NCI-H1105 treated with DMSO at 0.1 percent for 48 hours (cell line): ENCODE measurements around the gene UBE2L5.
"Not testable (repeated sequence)": the region's sequence is repeated elsewhere in the genome, so short reads cannot be mapped to it uniquely, and the experiment has no call there.

Source experiments
- DNase-seq: peaks from one replicate; lab custom pipeline; 2025; lab: John Stamatoyannopoulos, UW

UBE2L5 gene

DNA sequence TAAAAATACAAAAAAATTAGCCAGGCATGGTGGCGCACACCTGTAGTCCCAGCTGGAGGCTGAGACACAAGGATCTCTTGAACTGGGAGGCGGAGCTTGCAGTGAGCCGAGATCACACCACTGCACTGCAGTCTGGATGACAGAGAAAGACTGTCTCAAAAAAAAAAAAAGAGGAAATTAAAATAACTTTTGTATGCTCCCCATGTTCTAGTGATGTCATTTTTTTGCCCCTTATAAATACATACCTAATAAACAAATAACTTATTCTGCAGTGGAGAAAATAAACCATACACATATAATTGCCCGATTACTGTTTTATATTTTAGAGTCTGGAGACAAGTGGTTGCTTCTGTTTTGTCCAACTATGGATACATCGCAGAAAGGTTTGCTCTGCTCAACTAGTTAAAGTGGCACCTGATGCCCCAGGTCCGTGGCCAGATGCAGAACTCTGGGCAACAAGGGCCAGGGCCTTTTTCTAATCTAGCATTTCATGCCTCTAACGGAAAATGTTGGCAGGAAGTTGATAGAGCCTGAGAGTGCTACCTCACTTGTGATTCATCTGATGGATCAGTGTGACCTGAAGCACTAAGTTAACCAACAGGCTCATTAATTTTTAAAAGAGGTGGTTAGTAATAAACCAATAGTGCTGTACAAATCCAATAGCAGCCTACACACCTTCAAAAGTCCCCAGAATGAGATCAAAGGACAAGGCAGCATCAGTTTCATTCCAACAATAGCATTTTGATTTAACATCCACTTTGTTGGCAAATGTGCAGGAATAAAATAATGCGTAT, 18.8 kb downstream of the UBE2L5 start:
- DNase-seq: no peak

DNA sequence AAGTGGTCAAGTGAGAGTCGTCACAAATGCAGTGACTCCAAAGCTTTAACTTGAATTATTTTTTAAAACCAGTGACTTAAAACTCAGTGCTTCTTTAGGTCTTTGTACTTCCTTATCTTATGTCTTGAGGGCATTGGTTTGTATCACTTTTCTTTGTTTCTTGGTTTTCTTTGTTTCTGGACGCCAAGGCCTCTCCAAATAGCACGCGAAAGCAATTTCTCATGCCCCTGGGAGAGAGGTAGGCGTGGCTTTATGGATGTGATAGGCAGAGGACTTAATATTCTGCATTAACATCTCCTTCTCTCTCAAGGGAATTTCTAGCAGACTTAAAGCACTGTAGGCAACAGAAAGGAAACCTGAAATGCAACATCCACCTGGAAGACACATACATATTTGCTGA, 20.6 kb downstream of the UBE2L5 start:
- DNase-seq: no peak

GRCh38 chr13:30443491-30443890, 21.2 kb downstream of the UBE2L5 start:
- DNase-seq: not testable (repeated sequence)

- DNase-seq: no peak
Observed at GRCh38 chr13:30443957-30444404, 21.7 kb downstream of the UBE2L5 start.

DNA sequence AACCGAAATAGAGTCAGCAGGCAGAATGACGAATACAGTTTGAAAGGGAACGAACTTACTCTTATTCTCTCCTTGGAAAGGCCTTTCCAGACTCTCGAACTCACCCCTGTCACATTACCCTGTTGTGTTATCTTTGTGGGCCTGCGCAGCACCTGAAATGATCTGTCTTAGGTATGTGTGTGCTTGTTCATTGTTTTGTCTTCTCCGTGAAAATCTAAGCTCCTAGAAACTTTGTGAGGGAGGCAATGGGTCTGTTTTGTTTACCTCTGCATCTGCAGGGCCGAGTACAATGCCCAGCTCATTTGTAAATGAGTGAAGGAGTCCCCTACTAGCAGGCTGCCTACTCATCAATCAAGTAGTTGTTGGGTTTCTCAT, 23.8 kb downstream of the UBE2L5 start:
- DNase-seq: no peak

DNA sequence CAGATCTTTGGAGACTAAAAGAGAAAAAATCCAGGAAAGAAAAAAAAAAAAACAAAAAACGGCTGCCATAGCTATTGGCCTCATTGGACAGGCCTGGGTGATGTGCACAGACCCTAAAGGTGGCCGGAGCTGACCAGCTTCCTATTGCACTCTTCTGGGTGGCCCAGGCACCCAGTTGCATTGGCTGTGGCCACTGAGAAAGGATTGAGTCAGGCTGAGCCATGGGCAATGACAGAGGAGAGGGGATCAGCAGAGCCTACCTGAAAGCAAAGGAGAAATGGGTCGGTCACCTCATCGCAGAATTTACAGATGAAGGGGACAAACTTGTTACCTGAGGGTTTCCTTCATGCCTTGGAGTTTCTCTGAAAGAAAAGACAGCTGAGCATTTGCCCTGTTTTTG, 26.1 kb downstream of the UBE2L5 start:
- DNase-seq: no peak

DNA sequence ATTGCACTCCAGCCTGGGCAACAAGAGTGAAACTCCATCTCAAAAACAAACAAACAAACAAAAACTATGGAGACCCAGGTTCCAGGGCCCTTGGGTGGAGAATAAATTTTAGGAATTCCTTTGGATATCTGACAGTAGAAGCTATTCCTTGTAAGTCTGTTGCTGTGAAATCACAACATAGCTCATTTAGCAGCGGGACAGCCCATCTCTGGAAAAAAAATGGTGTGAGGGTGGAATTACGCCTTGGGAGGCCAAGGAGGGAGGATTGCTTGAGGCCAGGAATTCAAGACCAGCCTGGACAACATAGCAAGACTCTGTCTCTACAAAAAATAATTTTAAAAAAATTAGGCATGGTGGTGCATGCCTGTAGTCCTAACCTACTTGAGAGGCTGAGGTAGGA, 27.8 kb downstream of the UBE2L5 start:
- DNase-seq: no peak

GRCh38 chr13:30451476-30451875, 29.2 kb downstream of the UBE2L5 start:
- DNase-seq: not testable (repeated sequence)

- no peak for DNase-seq
Observed at GRCh38 chr13:30453727-30454126, 31.4 kb downstream of the UBE2L5 start.

DNA sequence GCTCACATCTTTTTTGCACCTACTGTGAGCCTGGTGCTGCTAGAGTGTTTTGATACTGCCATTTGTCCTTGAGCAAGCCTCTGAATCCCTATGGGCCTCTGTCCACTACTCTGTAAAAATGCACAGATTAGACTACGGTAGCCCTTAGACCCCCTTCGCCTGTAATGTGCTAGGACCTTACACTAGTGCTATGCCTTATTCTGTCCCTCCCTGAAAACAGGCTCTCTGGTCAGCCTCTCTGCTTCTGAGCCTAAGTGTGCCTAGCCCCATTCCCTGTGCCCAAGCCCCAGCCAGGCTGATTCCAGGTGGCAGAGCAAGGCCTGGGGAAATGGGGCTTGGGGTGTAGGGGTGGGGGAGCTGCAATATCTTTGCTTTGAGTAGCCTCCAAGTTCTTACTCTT, 32.7 kb downstream of the UBE2L5 start:
- DNase-seq: no peak

DNA sequence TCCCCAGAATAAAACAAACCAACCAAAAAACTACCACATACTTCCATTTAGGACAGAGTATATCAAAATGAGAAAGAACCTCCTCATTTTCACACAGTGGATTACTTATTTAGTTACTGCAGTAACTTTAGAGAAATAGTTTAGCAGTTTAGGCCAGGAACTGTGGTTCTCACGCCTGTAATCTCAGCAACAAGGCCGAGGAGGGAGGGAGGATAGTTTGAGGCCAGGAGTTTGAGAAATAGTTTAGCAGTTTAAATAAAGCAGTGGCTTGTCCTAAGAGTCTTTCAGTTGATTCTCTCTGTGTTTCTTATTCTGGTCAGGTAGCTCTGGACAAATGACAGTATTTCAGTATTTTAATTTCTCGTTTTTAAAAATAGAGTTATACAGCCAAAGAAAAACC, 34.0 kb downstream of the UBE2L5 start:
- no peak for DNase-seq

DNA sequence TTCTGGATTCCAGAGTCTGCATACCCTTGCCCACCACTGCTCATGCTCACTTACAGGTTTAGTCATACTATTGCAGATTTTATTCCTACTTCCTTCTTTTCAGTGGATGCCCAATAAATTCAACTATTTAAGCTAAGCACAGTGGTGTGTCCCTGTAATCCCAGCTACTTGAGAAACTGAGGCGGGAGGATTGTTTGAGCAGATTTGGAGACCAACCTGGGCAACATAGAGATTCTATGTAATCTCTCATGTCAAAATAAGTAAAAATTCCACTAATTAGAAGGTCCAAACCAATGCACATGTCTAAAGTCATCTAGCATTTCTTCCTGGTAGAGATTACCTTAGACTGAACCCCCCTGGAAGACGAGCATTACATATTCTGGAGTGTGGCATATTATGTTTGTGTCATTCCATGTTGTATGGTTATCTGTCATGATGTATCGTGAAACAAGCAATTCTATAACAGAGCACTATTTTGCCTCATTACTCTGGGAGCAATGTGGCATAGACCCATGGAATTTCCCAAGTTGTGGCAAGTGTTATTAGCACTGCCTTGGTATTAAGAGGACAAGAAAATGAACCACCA, 35.1 kb downstream of the UBE2L5 start:
- no peak for DNase-seq

- DNase-seq: peak; percentile 3
Observed at GRCh38 chr13:30461279-30462066, 39.2 kb downstream of the UBE2L5 start.

DNA sequence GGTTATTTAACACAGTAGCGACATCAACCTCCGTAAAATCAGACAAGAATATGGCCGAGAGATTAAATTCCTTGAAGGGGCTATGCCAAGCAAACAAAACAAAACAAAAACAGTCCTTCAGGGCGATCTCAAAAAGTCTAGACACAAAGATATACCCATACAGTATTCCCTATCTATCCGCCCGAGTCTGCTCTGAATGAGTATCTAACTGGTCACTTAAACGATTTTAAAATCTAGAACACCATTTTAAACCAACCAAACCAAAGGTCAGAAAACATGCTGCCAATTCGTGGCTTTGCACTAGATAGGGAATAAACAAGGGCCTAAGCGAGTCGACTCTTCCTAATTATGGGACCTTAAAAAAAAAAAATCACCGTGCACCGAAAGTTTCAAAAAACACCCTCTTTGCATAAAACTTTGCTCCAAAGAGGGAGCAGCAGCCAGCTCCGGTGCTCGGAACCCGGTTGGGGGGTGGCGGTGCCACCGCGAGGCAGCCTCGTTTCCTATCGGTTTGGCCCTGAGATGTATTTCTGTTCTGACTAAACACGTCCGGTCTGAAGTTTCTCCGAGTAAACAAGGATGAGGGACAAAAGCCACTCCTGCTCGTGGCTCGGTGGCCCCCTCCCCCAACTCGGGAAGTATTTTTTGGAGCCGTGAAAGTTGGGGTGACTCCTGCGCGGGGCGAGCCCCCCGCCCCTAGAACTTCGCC, 41.6 kb downstream of the UBE2L5 start:
- peak; percentile 47 for DNase-seq

DNA sequence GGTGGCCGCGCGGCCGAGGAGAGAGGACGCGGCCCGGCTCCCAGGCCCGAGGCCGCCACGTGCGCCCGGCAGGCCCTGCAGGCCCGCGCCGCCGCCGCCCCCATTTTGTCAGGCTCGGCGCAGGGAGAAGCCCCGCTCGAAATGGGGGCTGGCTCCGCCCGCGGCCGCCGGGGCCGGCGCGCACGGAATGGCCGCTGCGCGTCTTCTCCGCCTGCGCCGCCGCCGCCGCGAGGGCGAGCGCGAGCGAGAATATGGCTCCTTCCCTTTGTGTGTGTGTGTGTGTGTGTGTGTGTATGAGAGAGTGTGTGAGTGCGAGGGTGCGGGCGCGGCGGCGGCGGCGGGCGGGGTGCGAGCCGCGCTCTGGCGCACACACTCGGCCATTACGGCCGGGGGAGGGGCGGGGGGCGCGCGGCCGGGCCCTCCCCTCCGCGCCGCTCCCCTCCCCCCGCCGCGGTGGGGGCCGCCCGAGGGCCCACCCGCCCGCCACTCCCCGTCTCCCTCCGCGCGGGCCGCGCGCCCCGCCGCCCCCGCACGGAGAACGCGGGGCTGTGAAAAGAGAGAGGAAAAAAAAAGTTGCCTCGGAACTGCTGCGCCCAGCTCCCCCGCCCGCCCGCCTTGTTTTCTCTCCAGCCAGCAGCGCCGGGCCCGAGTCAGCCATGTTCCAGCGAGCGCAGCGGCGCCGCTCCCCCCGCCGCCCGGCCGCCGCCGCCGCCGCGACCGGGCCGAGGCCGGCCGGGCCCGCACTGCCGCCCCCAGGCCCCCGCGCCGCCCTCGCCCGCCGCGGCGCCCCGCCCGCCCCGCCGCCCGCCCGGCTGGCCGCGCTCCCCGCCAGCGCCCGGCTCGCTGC, 42.4 kb downstream of the UBE2L5 start:
- peak; percentile 63 for DNase-seq

GRCh38 chr13:30465343-30465592, 43.0 kb downstream of the UBE2L5 start:
- no peak for DNase-seq

- peak; percentile 95 for DNase-seq
Observed at GRCh38 chr13:30465593-30466357, 43.5 kb downstream of the UBE2L5 start, which contains the start of gene HMGB1. Gene HMGB1, minus strand, starts transcription at chr13:30465936. Its CDS starts 2,256 bp downstream, at chr13:30463680.

DNA sequence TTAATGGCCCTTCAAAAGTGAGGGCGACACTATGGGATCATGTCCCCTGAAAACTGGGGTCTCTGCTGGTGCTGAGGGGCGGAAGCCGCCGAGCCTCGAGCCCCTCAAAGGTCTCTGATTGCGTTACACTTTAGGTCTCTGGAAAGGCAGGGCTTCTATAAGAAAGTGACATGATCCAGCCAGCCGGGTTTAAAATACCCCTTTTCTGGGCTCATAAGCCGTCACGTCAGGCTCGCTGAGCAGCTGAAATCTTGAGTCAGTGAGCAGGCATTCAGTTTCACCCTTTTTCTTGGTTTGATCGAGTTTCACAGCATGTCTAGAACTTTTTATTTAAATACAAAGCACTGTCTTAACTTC, 44.0 kb downstream of the UBE2L5 start:
- no peak for DNase-seq

GRCh38 chr13:30466841-30467252, 44.6 kb downstream of the UBE2L5 start:
- DNase-seq: peak; percentile 3

DNA sequence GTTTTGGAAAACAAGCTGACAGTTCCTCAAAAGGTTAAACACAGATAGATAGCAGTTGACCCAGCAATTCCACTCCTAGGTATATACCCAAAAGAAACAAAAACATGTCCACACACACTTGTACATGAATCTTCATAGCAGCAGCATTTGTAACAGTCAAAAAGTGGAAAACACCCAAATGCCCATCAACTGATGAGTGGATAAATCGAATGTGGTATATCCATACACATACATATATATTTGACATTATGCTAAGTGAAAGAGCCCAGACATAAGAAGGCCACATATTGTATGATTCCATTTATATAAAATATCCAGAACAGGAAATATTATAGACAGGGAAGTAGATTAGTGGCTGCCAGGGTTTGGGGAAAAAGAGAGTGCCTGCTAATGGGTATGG, 51.4 kb downstream of the UBE2L5 start:
- no peak for DNase-seq
